Measurements from ENCODE around the gene SEC24A. TPM values are rescaled to one million over a fixed set of nuclear protein-coding genes. Genes with fewer than 3 reads are reported as not detected.

SEC24A gene
- polyA plus RNA-seq, 1 donor from 2014 or later, result 24.7 TPM

DNA sequence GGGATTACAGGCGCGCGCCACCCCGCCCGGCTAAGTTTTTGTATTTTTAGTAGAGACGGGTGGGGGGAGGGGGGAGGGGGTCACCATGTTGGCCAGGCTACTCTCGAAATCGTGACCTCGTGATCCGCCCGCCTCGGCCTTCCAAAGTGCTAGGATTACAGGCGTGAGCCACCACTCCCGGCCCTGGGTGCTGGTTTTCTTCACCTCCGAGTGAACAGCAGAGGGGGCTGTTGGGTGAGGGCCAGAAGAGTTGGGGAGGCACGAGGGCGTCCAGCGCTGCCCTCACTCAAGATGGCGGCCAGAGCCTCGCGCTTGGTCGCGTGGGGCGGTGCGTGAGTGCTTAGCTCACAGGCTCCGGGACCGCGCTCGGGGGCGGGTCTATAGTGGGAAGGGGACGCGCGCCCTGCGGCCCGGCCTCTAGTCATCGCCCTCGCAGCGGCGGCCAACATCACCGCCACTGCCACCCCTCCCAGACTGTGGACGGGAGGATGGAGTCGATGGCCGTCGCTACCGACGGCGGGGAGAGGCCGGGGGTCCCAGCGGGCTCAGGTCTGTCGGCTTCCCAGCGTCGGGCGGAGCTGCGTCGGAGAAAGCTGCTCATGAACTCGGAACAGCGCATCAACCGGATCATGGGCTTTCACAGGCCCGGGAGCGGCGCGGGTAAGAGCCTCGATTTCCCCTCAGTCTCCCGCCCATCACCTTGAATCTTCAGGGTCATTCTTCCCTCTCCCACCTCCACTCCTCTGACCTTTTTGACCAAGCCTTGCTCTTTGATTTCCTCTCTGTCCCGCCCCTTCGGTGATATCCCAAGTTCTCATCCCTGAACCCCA lies 89.8 kb downstream of the SEC24A start, which contains the start of gene CAMLG:
TSS of gene CAMLG (plus strand) at position 416 of the 830 bp plus-strand sequence. CDS start at position 489, 73 bp downstream.
- H3K4me3 ChIP-seq (ENCODE audit: low read length), result peak within 1 kb of the TSS; percentile 74
- peak within 1 kb of the TSS; percentile 66 for H2AFZ ChIP-seq (ENCODE audit: low read depth, low read length)
- peaks cover 7% of the 10 kb centered on the region for H3F3A ChIP-seq (ENCODE audit: insufficient read depth, low read length, poor library complexity, severe bottlenecking)
- H3K9me3 ChIP-seq (ENCODE audit: low read length), result no peaks in the 10 kb centered on the region
- no peaks in the 10 kb centered on the region for H3K9me2 ChIP-seq (ENCODE audit: insufficient read depth, low read length)
- peaks cover 31% of the 10 kb centered on the region for H3K79me2 ChIP-seq (replicated peaks; ENCODE audit: insufficient read depth, low read length)
- no peaks in the 10 kb centered on the region for H3K27me3 ChIP-seq (ENCODE audit: insufficient read depth, low read depth, low read length)
- no peaks in the 10 kb centered on the region for H3K36me3 ChIP-seq (ENCODE audit: insufficient read depth, low read length)
- H3K4me2 ChIP-seq (ENCODE audit: low read length), result peak within 1 kb of the TSS; percentile 66
- peak; percentile 59 for TF ChIP-seq RAD21 (conservative IDR thresholded peaks at IDR 0.05)
- no peak for TF ChIP-seq EZH2 (IDR thresholded peaks at IDR 0.05; ENCODE audit: borderline replicate concordance, insufficient read depth, low read length, poor library complexity, severe bottlenecking)
- TF ChIP-seq, protein P1, sequence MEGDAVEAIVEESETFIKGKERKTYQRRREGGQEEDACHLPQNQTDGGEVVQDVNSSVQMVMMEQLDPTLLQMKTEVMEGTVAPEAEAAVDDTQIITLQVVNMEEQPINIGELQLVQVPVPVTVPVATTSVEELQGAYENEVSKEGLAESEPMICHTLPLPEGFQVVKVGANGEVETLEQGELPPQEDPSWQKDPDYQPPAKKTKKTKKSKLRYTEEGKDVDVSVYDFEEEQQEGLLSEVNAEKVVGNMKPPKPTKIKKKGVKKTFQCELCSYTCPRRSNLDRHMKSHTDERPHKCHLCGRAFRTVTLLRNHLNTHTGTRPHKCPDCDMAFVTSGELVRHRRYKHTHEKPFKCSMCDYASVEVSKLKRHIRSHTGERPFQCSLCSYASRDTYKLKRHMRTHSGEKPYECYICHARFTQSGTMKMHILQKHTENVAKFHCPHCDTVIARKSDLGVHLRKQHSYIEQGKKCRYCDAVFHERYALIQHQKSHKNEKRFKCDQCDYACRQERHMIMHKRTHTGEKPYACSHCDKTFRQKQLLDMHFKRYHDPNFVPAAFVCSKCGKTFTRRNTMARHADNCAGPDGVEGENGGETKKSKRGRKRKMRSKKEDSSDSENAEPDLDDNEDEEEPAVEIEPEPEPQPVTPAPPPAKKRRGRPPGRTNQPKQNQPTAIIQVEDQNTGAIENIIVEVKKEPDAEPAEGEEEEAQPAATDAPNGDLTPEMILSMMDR (IDR thresholded peaks at IDR 0.05; ENCODE audit: poor library complexity, severe bottlenecking), result peak; percentile 86
- peak; percentile 100 for TF ChIP-seq POLR2AphosphoS5 (IDR thresholded peaks at IDR 0.05)
- peak; percentile 31 for TF ChIP-seq EP300 (conservative IDR thresholded peaks at IDR 0.05; ENCODE audit: poor library complexity, severe bottlenecking)
- TF ChIP-seq MXI1 (conservative IDR thresholded peaks at IDR 0.05; ENCODE audit: poor library complexity, severe bottlenecking), result peak; percentile 64
- TF ChIP-seq, protein P2, sequence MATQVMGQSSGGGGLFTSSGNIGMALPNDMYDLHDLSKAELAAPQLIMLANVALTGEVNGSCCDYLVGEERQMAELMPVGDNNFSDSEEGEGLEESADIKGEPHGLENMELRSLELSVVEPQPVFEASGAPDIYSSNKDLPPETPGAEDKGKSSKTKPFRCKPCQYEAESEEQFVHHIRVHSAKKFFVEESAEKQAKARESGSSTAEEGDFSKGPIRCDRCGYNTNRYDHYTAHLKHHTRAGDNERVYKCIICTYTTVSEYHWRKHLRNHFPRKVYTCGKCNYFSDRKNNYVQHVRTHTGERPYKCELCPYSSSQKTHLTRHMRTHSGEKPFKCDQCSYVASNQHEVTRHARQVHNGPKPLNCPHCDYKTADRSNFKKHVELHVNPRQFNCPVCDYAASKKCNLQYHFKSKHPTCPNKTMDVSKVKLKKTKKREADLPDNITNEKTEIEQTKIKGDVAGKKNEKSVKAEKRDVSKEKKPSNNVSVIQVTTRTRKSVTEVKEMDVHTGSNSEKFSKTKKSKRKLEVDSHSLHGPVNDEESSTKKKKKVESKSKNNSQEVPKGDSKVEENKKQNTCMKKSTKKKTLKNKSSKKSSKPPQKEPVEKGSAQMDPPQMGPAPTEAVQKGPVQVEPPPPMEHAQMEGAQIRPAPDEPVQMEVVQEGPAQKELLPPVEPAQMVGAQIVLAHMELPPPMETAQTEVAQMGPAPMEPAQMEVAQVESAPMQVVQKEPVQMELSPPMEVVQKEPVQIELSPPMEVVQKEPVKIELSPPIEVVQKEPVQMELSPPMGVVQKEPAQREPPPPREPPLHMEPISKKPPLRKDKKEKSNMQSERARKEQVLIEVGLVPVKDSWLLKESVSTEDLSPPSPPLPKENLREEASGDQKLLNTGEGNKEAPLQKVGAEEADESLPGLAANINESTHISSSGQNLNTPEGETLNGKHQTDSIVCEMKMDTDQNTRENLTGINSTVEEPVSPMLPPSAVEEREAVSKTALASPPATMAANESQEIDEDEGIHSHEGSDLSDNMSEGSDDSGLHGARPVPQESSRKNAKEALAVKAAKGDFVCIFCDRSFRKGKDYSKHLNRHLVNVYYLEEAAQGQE (IDR thresholded peaks at IDR 0.05; ENCODE audit: borderline replicate concordance), result peak; percentile 84
- TF ChIP-seq SMC3 (conservative IDR thresholded peaks at IDR 0.05; ENCODE audit: poor library complexity), result peak; percentile 72
- no peak for TF ChIP-seq TAF1 (IDR thresholded peaks at IDR 0.05; ENCODE audit: low read depth)
- H3K27ac ChIP-seq (ENCODE audit: low read length), result peak within 1 kb of the TSS; percentile 87
- peak within 1 kb of the TSS; percentile 92 for H3K9ac ChIP-seq (ENCODE audit: low read length)
- no peaks in the 10 kb centered on the region for H4K20me1 ChIP-seq (ENCODE audit: insufficient read depth)

DNA sequence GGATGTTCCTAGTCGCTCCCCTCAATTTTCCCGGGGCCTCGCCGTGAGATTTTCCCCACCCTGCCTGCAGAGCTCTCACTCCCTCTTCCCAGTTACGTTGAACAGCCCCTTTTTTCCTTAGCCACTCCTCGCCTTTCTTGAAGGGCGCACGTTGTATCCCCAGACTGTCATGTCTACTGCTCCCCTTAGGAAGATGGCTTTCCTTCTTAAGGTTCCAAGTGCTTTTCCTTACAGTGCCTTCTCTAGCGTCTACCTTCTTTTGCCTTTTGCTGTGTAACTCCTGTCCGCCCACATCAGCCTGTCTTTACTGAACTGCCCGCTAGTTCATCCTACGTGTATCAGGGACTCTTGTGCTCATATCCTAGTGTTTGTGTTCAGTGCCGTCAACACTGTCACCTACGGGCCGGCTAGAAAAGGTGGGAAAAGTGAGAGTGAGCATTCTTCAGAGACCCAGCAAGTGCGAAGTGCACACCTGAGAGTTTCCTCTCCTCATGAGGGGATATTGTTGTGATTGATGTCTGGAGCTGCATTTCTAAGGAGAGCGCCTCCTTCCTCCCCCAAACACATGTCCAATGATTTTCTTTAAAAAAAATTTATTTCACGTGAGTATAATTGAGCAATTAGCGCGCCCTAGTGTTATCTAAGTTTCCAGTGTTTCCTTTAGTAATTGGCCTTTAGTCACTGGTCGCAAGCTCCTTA lies 90.5 kb downstream of the SEC24A start:
- H3K27ac ChIP-seq (ENCODE audit: low read length), result peak overlapping the region; percentile 87

More for the DNA sequence above, 90.5 kb downstream of the SEC24A start:
- Histone ChIP-seq H3K27me3 (ENCODE audit: insufficient read depth, low read depth, low read length) (no peaks in the 10 kb centered on the region), H2AFZ (ENCODE audit: low read depth, low read length) (peak overlapping the region; percentile 61), H3K79me2 (replicated peaks; ENCODE audit: insufficient read depth, low read length) (peaks cover 31% of the 10 kb centered on the region), H3K9ac (ENCODE audit: low read length) (peak overlapping the region; percentile 92), H3K9me2 (ENCODE audit: insufficient read depth, low read length) (no peaks in the 10 kb centered on the region), H3K4me2 (ENCODE audit: low read length) (peak overlapping the region; percentile 66), H3K4me3 (ENCODE audit: low read length) (peak overlapping the region; percentile 74), H3K36me3 (ENCODE audit: insufficient read depth, low read length) (no peaks in the 10 kb centered on the region), H3F3A (ENCODE audit: insufficient read depth, low read length, poor library complexity, severe bottlenecking) (peaks cover 7% of the 10 kb centered on the region), H4K20me1 (ENCODE audit: insufficient read depth) (no peaks in the 10 kb centered on the region), H3K9me3 (ENCODE audit: low read length) (no peaks in the 10 kb centered on the region)
- TF ChIP-seq POLR2AphosphoS5 (IDR thresholded peaks at IDR 0.05) (peak; percentile 34), TAF1 (IDR thresholded peaks at IDR 0.05; ENCODE audit: low read depth) (no peak), MXI1 (conservative IDR thresholded peaks at IDR 0.05; ENCODE audit: poor library complexity, severe bottlenecking) (peak; percentile 60), SMC3 (conservative IDR thresholded peaks at IDR 0.05; ENCODE audit: poor library complexity) (no peak), EP300 (conservative IDR thresholded peaks at IDR 0.05; ENCODE audit: poor library complexity, severe bottlenecking) (no peak), RAD21 (conservative IDR thresholded peaks at IDR 0.05) (no peak), EZH2 (IDR thresholded peaks at IDR 0.05; ENCODE audit: borderline replicate concordance, insufficient read depth, low read length, poor library complexity, severe bottlenecking) (no peak)
- TF ChIP-seq, protein P2 (IDR thresholded peaks at IDR 0.05; ENCODE audit: borderline replicate concordance), result peak; percentile 25
- TF ChIP-seq, protein P1 (IDR thresholded peaks at IDR 0.05; ENCODE audit: poor library complexity, severe bottlenecking), result peak; percentile 53
